HG03139 (cell line): Measurements from ENCODE around the gene GP9.
"Not testable (repeated sequence)": the region's sequence is repeated elsewhere in the genome, so short reads cannot be mapped to it uniquely, and the experiment has no call there.

Experiments
- ATAC-seq: cut with Tn5 transposase; IDR thresholded peaks from one replicate; pipeline ENCODE4 v1.9.1; 2021; ENCODE audit not compliant: unreplicated experiment

The GP9 gene

DNA sequence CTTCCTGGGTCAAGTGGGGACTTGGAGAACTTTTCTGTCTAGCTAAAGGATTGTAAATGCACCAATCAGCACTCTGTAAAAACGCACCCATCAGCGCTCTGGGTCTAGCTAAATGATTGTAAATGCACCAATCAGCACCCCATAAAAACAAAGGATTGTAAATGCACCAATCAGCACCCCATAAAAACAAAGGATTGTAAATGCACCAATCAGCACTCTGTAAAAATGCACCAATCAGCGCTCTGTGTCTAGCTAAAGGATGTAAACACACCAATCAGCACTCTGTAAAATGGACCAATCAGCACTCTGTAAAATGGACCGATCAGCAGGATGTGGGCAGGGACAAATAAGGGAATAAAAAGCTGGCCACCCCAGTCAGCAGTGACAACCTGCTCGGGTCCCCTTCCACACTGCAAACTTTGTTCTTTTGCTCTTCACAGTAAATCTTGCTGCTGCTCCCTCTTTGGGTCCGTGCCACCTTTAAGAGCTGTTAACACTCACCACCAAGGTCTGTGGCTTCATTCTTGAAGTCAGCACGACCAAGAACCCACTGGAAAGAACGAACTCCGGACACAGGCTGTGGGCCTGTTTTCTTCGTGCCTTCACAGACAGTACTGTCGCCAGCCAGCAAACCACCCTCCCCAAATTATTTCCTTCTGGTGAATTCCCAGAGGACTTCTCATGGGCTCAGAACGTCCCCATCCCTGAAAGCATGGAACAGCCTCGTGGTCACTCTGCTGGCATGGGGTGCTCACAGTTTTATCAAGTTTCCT is 8.9 kb downstream of the GP9 start:
- ATAC-seq = not testable (repeated sequence)

DNA sequence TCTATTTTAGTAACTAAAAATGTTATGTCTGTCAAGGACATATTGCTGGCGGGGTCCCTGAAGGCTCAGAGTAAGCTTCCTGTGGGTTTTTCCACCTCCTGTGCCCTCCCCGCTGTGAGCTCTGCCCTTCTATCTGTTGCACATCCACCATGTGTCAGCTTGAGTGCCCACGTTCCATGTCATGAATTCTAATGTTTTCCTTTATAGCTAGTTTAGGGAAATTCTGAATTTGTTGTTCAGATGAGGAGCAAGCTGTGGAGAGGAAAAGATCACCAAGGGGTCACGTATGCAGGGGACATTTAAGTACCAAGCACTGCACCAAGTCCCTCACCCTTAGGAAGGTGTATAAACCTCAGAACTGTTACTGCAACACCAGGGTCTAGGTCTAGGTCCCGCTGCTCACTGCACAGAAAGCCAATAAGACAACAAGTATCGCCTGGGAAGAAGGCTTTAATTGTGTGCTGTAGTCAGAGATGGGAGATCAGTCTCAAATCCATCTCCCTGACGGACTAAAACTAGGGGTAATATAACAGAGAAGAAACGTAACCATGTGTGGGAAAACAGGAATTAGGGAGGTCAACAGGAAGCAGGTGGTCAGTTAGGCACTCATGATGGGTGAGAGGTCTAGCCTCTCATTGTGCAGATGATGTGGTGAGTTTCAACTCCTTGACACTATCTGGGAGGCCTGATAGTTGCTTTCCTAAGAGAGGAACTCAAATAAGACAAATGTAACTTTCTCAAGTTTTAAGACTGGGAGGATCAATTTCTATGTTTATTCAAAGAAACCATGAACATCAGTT is 9.7 kb downstream of the GP9 start:
- ATAC-seq = no peak

DNA sequence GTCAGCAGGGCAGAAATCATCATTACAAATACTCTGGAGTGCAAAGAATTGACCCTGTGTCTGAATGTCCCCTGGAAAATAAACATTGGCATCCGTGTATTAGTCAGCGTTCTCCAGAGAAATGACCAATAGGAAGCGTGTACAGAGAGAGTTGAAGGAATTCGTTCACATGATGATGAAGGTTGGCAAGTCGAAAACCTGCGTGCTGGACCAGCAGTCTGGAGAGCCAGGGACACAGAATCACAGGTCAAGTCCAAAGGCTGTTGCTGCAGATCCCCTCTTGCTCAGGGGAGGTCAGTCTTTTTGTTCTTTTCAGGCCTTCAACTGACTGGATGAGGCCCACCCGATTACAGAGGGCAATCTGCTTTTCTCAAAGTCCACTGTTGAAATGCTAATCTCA is 16.6 kb downstream of the GP9 start:
- ATAC-seq = no peak

DNA sequence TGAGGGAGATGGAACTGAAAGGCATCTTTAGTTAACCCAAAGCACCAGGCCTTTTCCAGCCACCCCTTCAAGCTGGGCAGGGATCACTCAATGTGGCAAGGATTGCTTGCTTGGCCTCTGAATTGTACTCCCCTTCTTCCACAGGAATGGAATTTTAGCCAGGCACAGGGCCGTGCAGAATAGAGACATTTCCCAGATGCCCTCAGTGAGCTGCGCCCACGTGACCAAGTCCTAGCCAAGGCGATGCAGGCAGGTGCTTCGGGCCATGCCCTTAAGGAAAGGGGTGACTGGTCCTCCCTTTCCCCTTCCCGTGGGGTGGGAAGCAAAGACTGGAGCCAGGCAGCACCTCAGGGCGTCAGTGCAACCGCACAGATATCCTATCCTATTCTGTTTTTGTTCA is 17.9 kb downstream of the GP9 start:
- no peak for ATAC-seq

DNA sequence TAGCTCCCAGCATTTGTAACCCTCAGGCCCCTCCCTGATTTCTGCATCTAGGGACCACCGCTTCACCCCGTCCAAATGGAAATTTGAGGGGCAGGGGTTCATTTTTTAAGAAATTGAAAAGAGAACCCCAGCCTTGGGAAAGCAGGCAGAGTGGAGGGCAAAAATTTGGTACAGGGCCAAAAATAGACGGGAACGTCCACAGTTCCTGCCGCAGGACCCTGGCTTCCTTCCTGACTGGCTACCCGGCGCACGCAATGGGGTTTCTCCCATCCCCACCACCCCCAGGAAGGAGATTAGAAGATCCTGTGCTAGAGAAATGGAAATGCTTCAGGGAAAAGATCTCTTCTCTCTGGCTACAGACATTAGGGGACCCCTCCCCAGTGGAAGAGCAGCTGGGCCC is 20.9 kb downstream of the GP9 start:
- ATAC-seq = no peak

DNA sequence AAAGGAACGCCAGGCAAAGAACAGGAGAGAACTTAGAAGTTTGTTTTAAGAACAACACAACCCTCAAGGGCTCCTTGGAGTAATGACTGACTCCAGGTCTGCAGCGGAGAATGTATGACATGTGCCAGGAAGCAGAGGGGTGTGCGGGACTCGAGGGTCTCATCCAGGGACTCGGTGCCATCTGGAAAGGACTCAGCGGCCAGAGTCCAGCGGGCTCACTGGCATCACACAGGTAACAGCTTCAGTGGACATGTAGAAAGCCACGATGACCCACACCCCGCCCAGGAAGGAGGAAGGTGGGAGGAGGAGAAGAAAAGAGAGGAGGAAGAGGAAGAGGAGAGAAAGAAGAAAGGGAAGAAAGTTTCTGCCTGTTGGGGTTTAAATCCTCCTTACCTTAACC is 21.4 kb downstream of the GP9 start:
- ATAC-seq = no peak

DNA sequence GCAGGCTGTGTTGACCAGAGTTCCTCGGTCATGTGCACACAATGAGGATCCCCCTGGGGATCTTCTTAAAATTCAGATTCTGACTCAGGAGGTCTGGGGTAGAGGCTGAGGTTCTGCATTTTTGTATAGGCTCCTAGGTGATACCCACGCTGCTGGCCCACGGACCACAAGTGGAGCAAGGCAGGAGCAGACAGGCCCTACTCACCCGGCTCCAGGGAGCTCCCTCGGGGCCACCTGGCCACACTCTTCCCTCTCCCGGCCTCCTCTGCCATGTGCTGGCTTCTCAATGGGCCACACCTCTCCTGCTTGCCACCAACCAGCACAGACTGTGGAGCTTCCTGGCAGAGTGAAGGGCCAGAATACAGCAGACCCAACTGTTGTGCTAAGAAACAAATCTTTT is 23.9 kb downstream of the GP9 start:
- ATAC-seq = no peak

DNA sequence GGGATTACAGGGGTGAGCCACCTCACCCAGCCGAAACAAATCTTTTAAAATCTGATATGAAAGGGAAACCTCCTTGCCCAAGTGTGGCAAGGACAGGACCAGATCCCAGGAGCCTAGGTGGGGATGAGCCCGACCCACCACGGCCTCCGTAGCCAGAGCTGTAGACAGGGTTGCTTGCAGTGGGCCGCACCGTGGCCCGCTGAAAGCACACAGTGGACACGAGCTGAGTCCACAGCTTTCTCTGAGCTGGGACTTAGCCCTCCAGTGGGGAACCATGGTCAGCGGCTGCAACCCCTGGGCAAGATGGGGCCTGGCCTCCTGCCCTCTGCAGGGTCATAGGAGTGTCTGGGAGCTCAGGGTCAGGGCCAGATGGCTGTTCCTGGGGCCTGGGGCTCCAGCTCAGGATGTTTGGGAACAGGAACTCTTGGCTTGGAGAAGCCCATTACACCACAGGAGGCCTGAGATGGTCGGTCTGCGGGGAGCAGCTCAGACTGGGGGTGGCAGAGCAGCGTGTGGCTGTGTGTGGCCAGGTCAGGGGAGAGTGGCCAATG is 24.7 kb downstream of the GP9 start:
- ATAC-seq = no peak

DNA sequence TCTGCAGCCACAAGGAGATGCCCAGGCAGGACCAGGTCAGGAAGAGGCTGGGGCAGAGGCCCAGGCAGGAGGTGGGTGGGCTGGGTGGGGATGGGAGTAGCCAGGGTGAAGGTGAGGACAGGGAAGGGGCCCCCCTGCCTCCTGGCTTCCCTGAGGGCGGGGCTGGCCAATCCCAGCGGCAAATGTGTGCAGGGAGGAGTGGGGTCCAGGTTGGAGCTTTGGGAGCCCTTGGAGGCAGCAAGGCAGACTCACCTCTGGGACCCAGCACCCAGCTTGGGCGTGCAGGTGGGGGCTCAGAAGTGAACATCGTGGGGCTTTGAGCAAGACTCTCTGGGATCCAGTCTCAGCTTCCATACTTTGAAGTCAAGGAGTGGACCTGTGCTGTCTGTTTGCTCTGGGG is 25.2 kb downstream of the GP9 start:
- ATAC-seq = no peak

DNA sequence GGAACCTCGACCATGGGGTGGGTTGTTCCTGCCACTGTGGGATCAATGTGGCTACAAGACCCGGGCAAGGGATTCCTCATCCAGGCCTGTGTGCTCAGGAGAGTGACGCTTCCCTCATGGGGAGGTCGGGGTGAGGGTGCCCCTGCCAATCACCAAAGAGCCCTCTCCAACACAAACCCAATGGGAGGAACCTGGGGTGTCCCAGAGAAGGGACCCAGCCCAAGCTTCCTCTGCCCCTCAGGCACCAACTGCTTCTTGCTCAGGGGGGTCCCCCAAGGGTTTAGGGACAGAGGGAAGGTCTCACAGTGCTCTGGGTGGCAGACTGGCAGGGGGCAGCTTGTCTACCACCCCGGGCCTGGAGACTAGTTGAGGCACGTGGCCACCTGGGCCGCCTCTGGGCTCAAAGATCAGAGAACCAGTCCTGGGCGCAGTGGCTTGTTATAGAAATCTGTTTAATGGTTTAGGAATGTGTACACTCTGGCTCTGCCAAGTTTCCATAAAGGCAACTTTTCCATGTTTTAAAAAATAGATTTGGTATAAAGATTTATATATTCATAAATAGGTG is 26.6 kb downstream of the GP9 start:
- no peak for ATAC-seq

DNA sequence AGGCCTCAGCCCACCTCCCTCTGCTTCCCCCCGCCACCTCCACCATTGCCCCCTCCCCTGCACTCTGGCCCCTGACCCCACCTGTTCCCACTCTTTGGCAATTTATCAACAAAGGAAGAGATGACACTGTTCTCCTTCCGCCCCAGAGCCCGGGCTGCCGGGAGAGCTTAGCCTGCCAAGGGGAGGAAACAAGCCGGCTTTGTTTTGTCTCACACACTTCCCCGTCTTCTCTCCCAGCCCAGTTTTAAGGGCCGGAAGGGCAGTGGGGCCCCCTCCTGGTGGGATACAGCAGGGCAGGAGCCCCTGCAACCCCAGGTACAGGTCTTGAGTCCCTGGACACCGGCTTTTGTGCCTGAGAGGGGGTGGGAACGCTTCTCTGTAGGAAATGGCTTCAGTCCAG is 27.3 kb downstream of the GP9 start:
- ATAC-seq = not testable (repeated sequence)

DNA sequence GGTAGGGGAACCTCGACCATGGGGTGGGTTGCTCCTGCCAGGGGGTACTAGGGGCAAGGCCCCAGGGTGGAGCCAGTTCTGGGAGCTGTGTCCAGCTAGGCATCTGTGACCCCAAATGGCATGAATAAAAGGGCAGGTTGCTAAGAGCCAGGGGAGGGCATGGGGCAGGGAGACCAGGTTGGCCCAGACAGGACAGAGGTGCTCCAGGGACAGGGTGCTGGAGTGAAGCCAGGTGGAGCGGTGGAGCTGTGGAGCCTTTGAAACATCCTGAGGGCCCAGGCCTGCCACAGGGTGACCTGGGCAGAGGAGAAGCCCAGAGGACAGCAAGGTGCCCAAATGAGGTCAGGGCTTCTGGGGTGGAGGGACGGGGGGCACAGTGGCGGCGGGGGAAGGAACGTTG is 27.7 kb downstream of the GP9 start:
- not testable (repeated sequence) for ATAC-seq

DNA sequence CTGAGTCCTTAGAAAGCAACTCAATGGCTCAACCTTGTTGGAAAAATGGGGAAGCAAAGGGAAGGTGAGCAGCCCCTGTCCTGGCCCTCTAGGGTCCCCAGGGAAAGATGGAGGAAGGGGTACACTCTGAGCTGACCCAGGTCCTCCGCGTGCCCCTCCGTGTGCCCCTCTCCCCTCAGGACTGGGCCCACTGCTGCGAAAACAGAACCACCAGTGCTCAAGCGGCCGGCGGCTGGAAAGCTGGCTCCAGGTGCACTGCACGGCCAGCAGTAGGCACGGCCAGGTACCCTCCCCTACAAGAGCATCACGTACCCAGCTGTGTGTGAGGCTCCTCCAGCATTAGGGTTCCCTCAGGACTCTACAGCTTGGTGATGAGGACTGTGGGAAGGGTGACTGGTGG is 34.7 kb downstream of the GP9 start:
- no peak for ATAC-seq

DNA sequence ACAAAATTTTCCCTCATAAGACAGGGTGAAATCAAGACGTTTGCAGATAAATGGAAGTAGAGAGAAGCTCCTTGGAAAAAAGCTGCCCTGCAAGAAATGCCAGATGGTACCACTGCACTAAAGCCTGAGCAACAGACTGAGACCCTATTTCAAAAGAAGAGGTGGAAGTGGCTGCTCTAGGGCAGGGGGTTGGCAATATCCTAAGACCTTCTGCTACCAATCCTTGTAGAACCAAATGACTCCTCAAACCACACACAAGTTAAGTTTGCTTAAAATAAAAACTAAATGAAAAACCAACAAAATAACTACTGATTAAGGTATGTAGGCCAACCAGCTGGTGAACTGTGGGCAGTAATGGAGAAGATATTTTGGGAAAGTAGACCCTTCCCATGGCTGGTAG is 39.7 kb downstream of the GP9 start:
- no peak for ATAC-seq

DNA sequence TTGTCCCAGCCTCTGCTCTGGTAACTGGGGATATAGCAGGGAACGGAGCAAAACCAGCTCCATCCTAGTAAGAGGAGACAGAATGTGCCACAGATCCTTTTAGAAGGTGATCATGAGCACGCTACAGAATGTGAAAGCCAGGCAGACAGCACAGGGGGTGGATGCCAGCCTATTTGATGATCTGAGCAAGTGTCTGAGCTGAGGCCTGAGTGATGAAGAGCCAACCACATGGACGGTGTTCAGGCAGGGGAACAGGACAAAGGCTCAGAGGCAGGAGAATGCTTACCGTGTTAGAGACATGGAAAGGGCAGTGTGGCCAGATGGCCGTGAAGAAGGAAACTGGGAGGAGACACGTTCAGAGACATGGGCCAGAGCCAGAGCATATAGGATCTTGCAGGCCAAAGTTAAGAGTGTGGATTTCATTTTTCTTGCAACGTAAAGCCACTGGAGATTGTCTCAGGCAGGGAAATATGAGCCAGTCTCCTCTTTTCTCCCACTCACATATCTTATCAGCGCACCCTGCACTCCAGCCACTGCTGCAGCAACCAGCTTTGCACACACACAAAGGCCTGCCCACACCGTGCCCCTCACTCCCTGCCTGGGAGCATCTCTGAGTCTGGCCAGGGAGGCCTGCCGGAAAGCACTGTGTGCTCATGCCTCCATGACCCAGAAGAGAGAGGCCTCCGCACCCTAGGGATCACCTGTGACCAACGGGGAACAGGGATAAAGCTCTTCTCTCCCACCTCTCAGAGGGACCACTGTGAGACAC is 41.0 kb downstream of the GP9 start:
- ATAC-seq = no peak

DNA sequence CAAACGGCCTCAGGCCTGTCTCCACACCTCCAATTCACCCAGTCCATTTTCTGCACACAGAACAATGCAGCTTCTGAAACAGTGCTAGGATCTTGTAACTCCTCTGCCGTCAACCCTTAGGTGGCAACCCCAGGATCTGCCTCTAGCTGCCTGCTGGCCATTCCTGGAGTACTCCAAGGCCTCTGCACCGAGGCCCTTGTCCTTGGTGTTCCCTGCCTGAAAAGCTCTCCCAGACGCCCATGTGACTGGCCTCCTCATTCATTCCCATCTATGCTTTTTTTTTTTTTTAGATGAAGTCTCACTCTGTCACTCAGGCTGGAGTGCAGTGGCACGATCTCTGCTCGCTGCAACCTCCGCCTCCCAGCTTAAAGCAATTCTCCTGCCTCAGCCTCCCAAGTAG is 42.7 kb downstream of the GP9 start:
- no peak for ATAC-seq

DNA sequence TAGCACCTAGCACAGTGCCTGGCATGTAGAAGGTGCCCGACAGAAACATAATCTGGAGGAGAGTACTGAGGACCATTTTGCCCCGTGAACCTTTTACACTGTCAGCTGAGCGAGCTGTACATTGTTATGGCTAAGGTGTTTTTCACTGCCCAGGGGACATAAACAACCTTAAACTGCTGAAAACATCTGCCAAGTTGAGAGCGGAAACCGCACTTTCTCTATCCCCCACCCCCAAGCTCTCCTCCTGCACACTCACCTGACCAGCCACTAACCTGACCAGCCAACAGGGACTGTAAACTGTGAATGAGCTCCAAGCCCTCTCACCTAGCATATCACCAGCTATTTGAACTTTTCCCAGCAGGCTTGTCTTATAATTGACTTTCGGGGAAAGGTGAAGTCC is 43.5 kb downstream of the GP9 start:
- ATAC-seq = no peak

DNA sequence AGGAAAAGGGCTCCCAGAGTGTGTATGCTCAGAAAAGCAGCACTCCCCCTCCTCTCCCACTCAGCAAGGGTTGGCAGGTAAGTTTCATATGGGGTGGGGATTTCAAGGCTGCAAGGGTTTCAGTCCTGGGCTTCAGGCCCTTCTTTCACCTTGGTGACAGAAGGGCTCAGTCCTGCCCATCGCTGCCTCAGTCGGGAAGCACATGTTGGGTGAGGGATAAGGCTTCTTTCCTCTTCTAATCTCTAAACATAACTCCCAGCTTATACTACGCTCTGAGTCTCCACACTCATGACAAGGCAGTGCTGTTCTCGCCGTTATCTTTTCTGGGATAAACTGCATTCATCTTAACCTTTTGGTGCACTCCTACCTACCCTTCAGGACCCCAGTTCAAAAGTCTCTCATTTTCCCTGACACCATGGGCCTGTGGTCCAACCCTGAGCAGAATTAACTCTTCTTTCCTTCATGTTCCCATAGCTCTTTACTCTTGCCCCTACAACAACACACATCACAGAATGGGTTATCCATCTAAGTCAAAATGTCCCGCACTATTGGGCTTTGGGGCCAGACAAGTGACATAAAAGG is 44.0 kb downstream of the GP9 start:
- ATAC-seq = no peak

DNA sequence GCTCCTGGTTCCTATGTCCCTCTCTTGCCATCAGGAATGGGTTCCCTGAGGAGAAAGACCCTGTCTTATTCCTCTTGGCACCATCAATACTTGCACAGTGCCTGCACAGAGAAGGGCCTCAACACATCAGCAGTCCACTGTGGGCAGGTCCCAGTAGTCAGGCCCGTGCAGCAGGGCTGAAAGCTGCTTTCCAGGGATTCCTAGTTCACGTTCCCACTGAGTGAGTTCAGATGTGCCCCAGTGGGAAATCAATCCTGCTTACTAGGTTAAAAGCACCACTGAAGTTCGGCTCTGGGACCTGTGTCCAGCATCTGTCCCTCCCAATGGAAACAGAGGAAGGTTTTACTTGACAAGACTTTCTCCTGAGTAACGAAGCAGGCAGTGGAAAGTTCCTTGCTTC is 45.3 kb downstream of the GP9 start:
- no peak for ATAC-seq

DNA sequence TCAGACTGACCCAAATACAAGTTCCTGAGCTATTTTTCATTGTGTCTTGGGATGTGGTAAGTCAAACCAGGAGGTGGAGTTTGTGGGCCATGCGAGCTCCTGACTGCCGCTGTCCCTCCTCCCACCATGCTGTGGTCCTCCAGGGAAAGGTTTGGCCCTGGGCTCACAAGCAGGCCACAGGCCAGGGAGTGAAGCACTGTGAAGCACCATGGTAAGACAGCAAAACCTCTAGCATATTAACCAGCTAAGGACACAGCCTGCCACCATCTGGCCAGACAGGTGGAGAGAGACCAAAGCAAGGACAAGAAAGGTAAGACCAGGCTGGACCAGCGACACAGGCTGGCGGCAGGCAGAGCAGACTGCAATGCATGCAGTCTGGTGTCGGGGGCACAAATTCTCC is 45.7 kb downstream of the GP9 start:
- ATAC-seq = no peak
